ENCODE data around the gene METTL17. TPM values are rescaled to one million over a fixed set of nuclear protein-coding genes. Genes with fewer than 3 reads are reported as not detected.

The METTL17 gene
- total and polyA plus RNA-seq, 2 of the 8 experiments (the other 6 are each of a cell fraction or from before 2014, with no cell fraction given): 73.8 to 138 TPM

- H2BK15ac ChIP-seq (ENCODE audit: low read length): no peak overlapping the region
- H3K4ac ChIP-seq (replicated peaks; ENCODE audit: insufficient read length, low read depth, low read length): no peak overlapping the region
- no peak overlapping the region for H2AFZ ChIP-seq (ENCODE audit: low read length)
- DNase-seq (ENCODE audit: low read depth in 1 of 2, low spot score in 2 of 2) (no peak), FAIRE-seq (no peak)
- WGBS, 2 experiments (ENCODE audit: extremely low coverage in 1 of 2, insufficient coverage in 1 of 2, insufficient read length in 1 of 2, insufficient replicate concordance in 2 of 2, low coverage in 1 of 2, low lambda C conversion rate in 2 of 2, missing lambda C conversion rate in 1 of 2): 91% methylated on average over 7 of the region's 7 CpGs; no CpG with 5 or more reads in 1 of the 2 experiments
- no peak for TF ChIP-seq MAFK (IDR thresholded peaks at IDR 0.05; ENCODE audit: low read depth, low read length)
- TF ChIP-seq RXRA (IDR thresholded peaks at IDR 0.05; ENCODE audit: insufficient read depth, low read depth, low read length): no peak
- TF ChIP-seq POLR2A (IDR thresholded peaks at IDR 0.05; ENCODE audit: control extremely low read depth in 1 of 2, low read depth in 2 of 2, low read length in 2 of 2): no peak
- TF ChIP-seq JUND (IDR thresholded peaks at IDR 0.05; ENCODE audit: low read length): no peak
- no peak for TF ChIP-seq SUZ12 (IDR thresholded peaks at IDR 0.05; ENCODE audit: low read length)
- TF ChIP-seq SAP30 (IDR thresholded peaks at IDR 0.05; ENCODE audit: insufficient read depth, insufficient replicate concordance, low read length): no peak
- TF ChIP-seq BACH1 (IDR thresholded peaks at IDR 0.05; ENCODE audit: low read length): no peak
- H4K20me1 ChIP-seq (replicated peaks in 1 of 2; ENCODE audit: control insufficient read depth in 1 of 2, insufficient read depth in 2 of 2, low read length in 2 of 2): no peaks in the 10 kb centered on the region
- H4K8ac ChIP-seq (ENCODE audit: extremely low read depth, insufficient read depth, low read length): no peak overlapping the region
- no peak overlapping the region for H4K91ac ChIP-seq (replicated peaks; ENCODE audit: insufficient read length, low read length)
- no peak overlapping the region for H3K27ac ChIP-seq (ENCODE audit: low read depth, low read length)
- H3K4me3 ChIP-seq (ENCODE audit: extremely low read depth in 1 of 4, insufficient read depth in 2 of 4, low read depth in 3 of 4, low read length in 4 of 4): no peak overlapping the region
- H3K27me3 ChIP-seq (replicated peaks in 1 of 4; ENCODE audit: control insufficient read depth in 3 of 4, extremely low read depth in 1 of 4, insufficient read depth in 3 of 4, low read length in 3 of 4): no peaks in the 10 kb centered on the region
- no peak overlapping the region for H4K5ac ChIP-seq (ENCODE audit: insufficient read length, low read depth, low read length)
- H3K14ac ChIP-seq (ENCODE audit: insufficient read length): no peak overlapping the region
- no peak overlapping the region for H2BK5ac ChIP-seq (ENCODE audit: low read depth, low read length)
- CTCF ChIA-PET (ENCODE audit: partially characterized antibody): interaction anchor here (0.8 to 8.8 kb wide), 9 partner anchors 9 to 67 kb away, joined by 3 to 152 read pairs (median 7); no protein-coding TSS in a partner anchor
- peaks cover 2% of the 10 kb centered on the region; the same call in 1 of the 2 replicates for H3K23me2 ChIP-seq (ENCODE audit: low read depth, low read length)
- no peaks in the 10 kb centered on the region for H3K36me3 ChIP-seq (ENCODE audit: control insufficient read depth in 2 of 4, insufficient read depth in 4 of 4, low read length in 3 of 4)
- POLR2A ChIA-PET (ENCODE audit: partially characterized antibody): interaction anchor here (1.2 kb wide), 1 partner anchor 10 kb away, joined by 3 read pairs; no protein-coding TSS in a partner anchor
- no peak overlapping the region for H2AK5ac ChIP-seq (ENCODE audit: low read depth, low read length)
- H3K18ac ChIP-seq (ENCODE audit: extremely low read depth, low read length): no peak overlapping the region
- H2BK12ac ChIP-seq (ENCODE audit: low read depth, low read length): no peak overlapping the region
- H2BK20ac ChIP-seq (ENCODE audit: low read length): no peak overlapping the region
- H3K79me2 ChIP-seq (ENCODE audit: control insufficient read depth in 1 of 2, insufficient read depth in 2 of 2, low read length in 2 of 2): no peaks in the 10 kb centered on the region
- H3K23ac ChIP-seq (ENCODE audit: insufficient read length): no peak overlapping the region
- H3K4me2 ChIP-seq (ENCODE audit: insufficient read depth in 1 of 2, low read depth in 2 of 2, low read length in 2 of 2): no peak overlapping the region
- H3K4me1 ChIP-seq (replicated peaks in 1 of 4; ENCODE audit: control insufficient read depth in 3 of 4, insufficient read depth in 4 of 4, low read length in 3 of 4): peaks cover 8 to 11% (median 10%) of the 10 kb centered on the region in 4 experiments; a peak in 6 of 7 replicates
- H3K9ac ChIP-seq (replicated peaks in 1 of 4; ENCODE audit: extremely low read depth in 1 of 4, low read depth in 3 of 4, low read length in 3 of 4): no peak overlapping the region
- no peaks in the 10 kb centered on the region for H3K79me1 ChIP-seq (ENCODE audit: low read depth, low read length)
- H2BK120ac ChIP-seq (replicated peaks; ENCODE audit: low read depth, low read length): no peak overlapping the region
- no peak overlapping the region for H3K56ac ChIP-seq (replicated peaks; ENCODE audit: insufficient read length, low read depth, low read length)
- no peaks in the 10 kb centered on the region for H3K9me3 ChIP-seq (ENCODE audit: insufficient read depth in 2 of 2, low read depth in 1 of 2, low read length in 1 of 2)
Measured at GRCh38 chr14:21036751-21037150, 47.0 kb downstream of the METTL17 start.
